SK-N-SH (cell line): Measurements from ENCODE around the gene VDAC1. TPM values are rescaled to one million over a fixed set of nuclear protein-coding genes. Genes with fewer than 3 reads are reported as not detected.

Source experiments
- CTCF ChIA-PET: fragments of 300-600, 350-600 bp; formaldehyde crosslinking; extraction: SDS; loops from one replicate; lab custom pipeline; 2021; lab: Yijun Ruan, JAX
- POLR2A ChIA-PET: fragments of 350-600 bp; sonication (Branson Sonifier 250); formaldehyde crosslinking; extraction: SDS; loops from one replicate; lab custom pipeline; 2020; ENCODE audit warnings: antibody characterized with exemption, inconsistent platforms; lab: Yijun Ruan, JAX
- DNase-seq: peaks from one replicate; pipeline ENCODE4 v3.0.0; 2012
- H2AFZ ChIP-seq: fragments of 200-600 bp; sonication (generic); 2 replicates; pipeline ENCODE4 v1.8.1; 2016; ENCODE audit warnings: antibody characterized with exemption, mild to moderate bottlenecking, low read depth
- H3F3A ChIP-seq: fragments of 200-600 bp; sonication (generic); replicated peaks from 2 replicates; pipeline ENCODE3; 2016; ENCODE audit warnings: antibody characterized with exemption, mild to moderate bottlenecking; ENCODE audit not compliant: insufficient read depth
- H3K27ac ChIP-seq, 2 experiments: fragments of 200-500 bp in 1 of 2; fragments of 200-600 bp in 1 of 2; sonication (Bioruptor generic) in 1 of 2; sonication (generic), shearing (Covaris generic) in 1 of 2; 2 replicates each; pipeline versions ENCODE4 v1.5.1 to v1.6.1; 2014 to 2016; ENCODE audit warnings: low read depth in 2 of 2, inconsistent platforms in 1 of 2, low read length in 1 of 2, mild to moderate bottlenecking in 1 of 2, mixed read lengths in 1 of 2
- H3K27me3 ChIP-seq: fragments of 200-600 bp; sonication (generic), shearing (Covaris generic); 2 replicates; pipeline ENCODE4 v1.6.1; 2016; ENCODE audit warnings: mixed run types; ENCODE audit not compliant: insufficient read depth
- H3K36me3 ChIP-seq, 2 experiments: fragments of 200-500 bp in 1 of 2; fragments of 200-600 bp in 1 of 2; sonication (Bioruptor generic) in 1 of 2; sonication (generic) in 1 of 2; replicated peaks in 1 of 2; 2 replicates each; pipeline versions ENCODE3 to v1.5.1; 2014 to 2016; ENCODE audit warnings: low read length in 1 of 2, mild to moderate bottlenecking in 1 of 2; ENCODE audit not compliant: insufficient read depth in 2 of 2, control insufficient read depth in 1 of 2
- H3K4me1 ChIP-seq, 2 experiments: fragments of 200-500 bp in 1 of 2; fragments of 200-600 bp in 1 of 2; sonication (Bioruptor generic) in 1 of 2; sonication (generic), shearing (Covaris generic) in 1 of 2; 2 replicates each; pipeline versions ENCODE4 v1.5.1 to v1.6.1; 2014 to 2016; ENCODE audit warnings: low read depth in 1 of 2, low read length in 1 of 2, mixed run types in 1 of 2; ENCODE audit not compliant: insufficient read depth in 2 of 2, control insufficient read depth in 1 of 2
- H3K4me2 ChIP-seq: fragments of 200-600 bp; sonication (generic), shearing (Covaris generic); 2 replicates; pipeline ENCODE4 v1.6.1; 2017; ENCODE audit warnings: mixed run types
- H3K4me3 ChIP-seq, 2 experiments: fragments of 200-500 bp in 1 of 2; fragments of 200-600 bp in 1 of 2; sonication (Bioruptor generic) in 1 of 2; sonication (generic), shearing (Covaris generic) in 1 of 2; 2 replicates each; pipeline versions ENCODE4 v1.5.1 to v1.8.1; 2014 to 2016; ENCODE audit warnings: low read depth in 2 of 2, inconsistent platforms in 1 of 2, low read length in 1 of 2, mild to moderate bottlenecking in 1 of 2, mixed read lengths in 1 of 2, moderate library complexity in 1 of 2
- H3K79me2 ChIP-seq: fragments of 200-600 bp; sonication (generic); 2 replicates; pipeline ENCODE4 v1.8.1; 2017; ENCODE audit warnings: mild to moderate bottlenecking; ENCODE audit not compliant: insufficient read depth
- H3K9ac ChIP-seq: fragments of 200-600 bp; sonication (generic); 2 replicates; pipeline ENCODE4 v1.6.1; 2017; ENCODE audit warnings: mixed run types
- H3K9me2 ChIP-seq: fragments of 200-600 bp; sonication (generic); 2 replicates; pipeline ENCODE4 v1.6.1; 2017; ENCODE audit warnings: mixed run types
- H3K9me3 ChIP-seq: fragments of 200-600 bp; sonication (generic); 2 replicates; pipeline ENCODE4 v1.6.1; 2017; ENCODE audit warnings: mixed run types, mild to moderate bottlenecking, moderate library complexity
- H4K20me1 ChIP-seq: fragments of 200-600 bp; sonication (generic); 2 replicates; pipeline ENCODE4 v1.6.1; 2017; ENCODE audit warnings: mild to moderate bottlenecking, mixed run types; ENCODE audit not compliant: insufficient read depth
- CTCF ChIP-seq: fragments of 200-600 bp; sonication (generic); IDR thresholded peaks from 2 replicates; pipeline ENCODE4 v1.6.1; 2017; ENCODE audit warnings: antibody characterized with exemption, mild to moderate bottlenecking, moderate library complexity
- FOXJ3 ChIP-seq: sonication (generic); formaldehyde crosslinking; IDR thresholded peaks from 2 replicates; pipeline ENCODE4 v1.5.1; 2020; ENCODE audit warnings: mild to moderate bottlenecking, missing genetic modification reagents
- GATA2 ChIP-seq: sonication (generic); formaldehyde crosslinking; IDR thresholded peaks from 2 replicates; pipeline ENCODE4 v1.5.0; 2020; ENCODE audit warnings: mild to moderate bottlenecking, missing genetic modification reagents
- JUND ChIP-seq: IDR thresholded peaks from 2 replicates; pipeline ENCODE4 v1.4.0; 2012
- MXI1 ChIP-seq: IDR thresholded peaks from 2 replicates; pipeline ENCODE4 v1.6.1; 2012; ENCODE audit warnings: mild to moderate bottlenecking, low read depth, low read length, improper control_type of control experiment
- NRF1 ChIP-seq: IDR thresholded peaks from 2 replicates; pipeline ENCODE4 v1.6.1; 2012; ENCODE audit warnings: low read depth, mild to moderate bottlenecking, low read length
- PBX3 ChIP-seq: IDR thresholded peaks from 2 replicates; pipeline ENCODE4; 2012
- POLR2AphosphoS5 ChIP-seq: IDR thresholded peaks from 2 replicates; pipeline ENCODE4 v1.6.1; 2012; ENCODE audit warnings: low read depth, low read length
- TAF1 ChIP-seq: IDR thresholded peaks from 2 replicates; pipeline ENCODE4 v1.6.1; 2012; ENCODE audit warnings: low read depth, mild to moderate bottlenecking, low read length, moderate library complexity, borderline replicate concordance
- USF1 ChIP-seq: IDR thresholded peaks from 2 replicates; pipeline ENCODE4 v1.4.0; 2012; ENCODE audit warnings: low read depth, borderline replicate concordance
- WGBS: methylation state at CpG from one replicate; pipeline ENCODE4 v1.1.6; 2017; ENCODE audit warnings: low lambda C conversion rate; 5-methylcytosine and 5-hydroxymethylcytosine counted together
- polyA plus RNA-seq, 3 experiments: library from polyadenylated mRNA; depleted of rRNA; stranded (reverse); fragments of >200 nt; gene quantifications; 2 replicates each; pipeline ENCODE4 v1.2.3, GENCODE V29; 2012

Gene VDAC1
- polyA plus RNA-seq, 1 of the 3 experiments (the other 2 are of a cell fraction), result 166 TPM

DNA sequence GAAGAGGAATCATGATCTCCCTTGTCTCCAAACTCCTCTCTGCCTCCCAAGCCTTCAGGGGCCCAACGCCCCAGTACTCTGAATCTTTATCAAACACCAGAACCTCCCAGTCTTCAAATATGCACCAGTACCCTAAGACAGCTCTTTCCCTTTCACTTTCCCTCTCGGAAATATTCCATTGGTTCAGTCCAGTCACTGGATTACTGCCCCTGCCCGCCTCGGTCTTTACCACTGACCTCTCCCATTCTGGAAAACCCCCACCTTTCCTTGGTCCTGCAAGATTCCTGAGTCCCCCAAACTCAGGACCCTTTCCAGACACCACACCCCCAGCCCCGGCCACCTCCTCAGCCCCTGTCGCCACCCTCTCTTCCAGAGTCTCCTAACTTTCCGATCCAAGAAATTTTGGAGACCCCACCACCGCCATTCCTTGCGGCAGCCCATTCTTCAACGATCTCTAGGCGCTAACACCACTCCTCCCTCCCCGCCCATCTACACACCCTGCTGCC lies 37.0 kb downstream of the VDAC1 start:
- H3K9me2 ChIP-seq, result no peaks in the 10 kb centered on the region
- DNase-seq, result peak; percentile 26
- peak overlapping the region; percentile 85 for H3K4me2 ChIP-seq
- TF ChIP-seq GATA2 (CRISPR knock-in tag) (no peak), NRF1 (no peak), FOXJ3 (CRISPR knock-in tag) (no peak), PBX3 (no peak), USF1 (no peak)
- 2% methylated on average over 12 of the region's 12 CpGs for WGBS
- peaks cover 8 to 18% of the 10 kb centered on the region in 2 experiments; a peak in 3 of 4 replicates for H3K4me1 ChIP-seq
- no peaks in the 10 kb centered on the region for H3K27me3 ChIP-seq
- peaks cover 3% of the 10 kb centered on the region; the same call in 1 of the 2 replicates for H4K20me1 ChIP-seq
- peaks cover 11 to 30% of the 10 kb centered on the region in 2 experiments for H3K36me3 ChIP-seq
- peak overlapping the region; percentile 83 to 90 for H3K27ac ChIP-seq
- H3K9me3 ChIP-seq, result peaks cover 3% of the 10 kb centered on the region; the same call in 1 of the 2 replicates
- peak overlapping the region; percentile 81 to 97 for H3K4me3 ChIP-seq
- POLR2A ChIA-PET, result no interaction called here
- peaks cover 38% of the 10 kb centered on the region for H3F3A ChIP-seq
- peak overlapping the region; percentile 86; the same call in 1 of the 2 replicates for H2AFZ ChIP-seq
- peak overlapping the region; percentile 97 for H3K9ac ChIP-seq
- peaks cover 63% of the 10 kb centered on the region for H3K79me2 ChIP-seq
- CTCF ChIA-PET, result no interaction called here

- no peak for DNase-seq
- H3K27me3 ChIP-seq, result no peaks in the 10 kb centered on the region
- H2AFZ ChIP-seq, result no peak overlapping the region
- peak overlapping the region; percentile 85 for H3K4me2 ChIP-seq
- peaks cover 69% of the 10 kb centered on the region for H3K79me2 ChIP-seq
- H4K20me1 ChIP-seq, result peaks cover 9% of the 10 kb centered on the region
- ChIA-PET POLR2A (no interaction called here), CTCF (no interaction called here)
- peaks cover 8 to 25% of the 10 kb centered on the region in 2 experiments; a peak in 3 of 4 replicates for H3K4me1 ChIP-seq
- peak overlapping the region in 1 of 2 experiments; percentile 90; a peak in 1 of 4 replicates for H3K27ac ChIP-seq
- H3K4me3 ChIP-seq, result peak overlapping the region; percentile 81 to 97; a peak in 3 of 4 replicates
- WGBS, result 76% methylated on average over 5 of the region's 5 CpGs
- H3F3A ChIP-seq, result peaks cover 44% of the 10 kb centered on the region
- H3K9me3 ChIP-seq, result peaks cover 3% of the 10 kb centered on the region; the same call in 1 of the 2 replicates
- peak overlapping the region; percentile 97 for H3K9ac ChIP-seq
- peaks cover 10 to 27% of the 10 kb centered on the region in 2 experiments for H3K36me3 ChIP-seq
- TF ChIP-seq TAF1 (no peak), MXI1 (no peak), CTCF (no peak), POLR2AphosphoS5 (no peak), JUND (no peak)
- no peaks in the 10 kb centered on the region for H3K9me2 ChIP-seq
Measured at GRCh38 chr5:133967124-133967523, 37.7 kb downstream of the VDAC1 start.
